Measurements from ENCODE around the gene KDM5A. TPM values are rescaled to one million over a fixed set of nuclear protein-coding genes. Genes with fewer than 3 reads are reported as not detected.

The KDM5A gene
- total and polyA plus RNA-seq, 3 donors from 2014 or later, result 41.7 to 127 (median 113) TPM

- H3K27me3 ChIP-seq, result no peaks in the 10 kb centered on the region
- 47 to 70% methylated on average over 7 of the region's 7 CpGs for WGBS, 2 donors
- intact Hi-C loops (cut with DNase I; ENCODE audit: low total_unique reads), result no loop called here
- no peak for DNase-seq
- H3K9me3 ChIP-seq, result no peaks in the 10 kb centered on the region
- H3K36me3 ChIP-seq (ENCODE audit: low read depth, missing control alignments), result no peaks in the 10 kb centered on the region
- no peaks in the 10 kb centered on the region for H3K4me1 ChIP-seq
- H3K4me3 ChIP-seq, result no peak within 1 kb of the TSS
- no peak within 1 kb of the TSS for H3K27ac ChIP-seq
- TF ChIP-seq CTCF (IDR thresholded peaks at IDR 0.05), result no peak
- no peak for TF ChIP-seq POLR2A (IDR thresholded peaks at IDR 0.05)
Measured at GRCh38 chr12:262817-263216, 126.3 kb downstream of the KDM5A start, which contains the start of gene SLC6A13. Gene SLC6A13, minus strand, starts transcription at chr12:262836. Its CDS starts 2,784 bp downstream, at chr12:260052.

GRCh38 chr12:262113-262512 lies 127.0 kb downstream of the KDM5A start:
- intact Hi-C loops (cut with DNase I; ENCODE audit: low total_unique reads), result no loop called here
- TF ChIP-seq CTCF (IDR thresholded peaks at IDR 0.05) (no peak), POLR2A (IDR thresholded peaks at IDR 0.05) (no peak)
- H3K27me3 ChIP-seq, result no peaks in the 10 kb centered on the region

GRCh38 chr12:257521-258321 lies 131.4 kb downstream of the KDM5A start:
- Histone ChIP-seq H3K9me3 (no peaks in the 10 kb centered on the region), H3K4me1 (no peaks in the 10 kb centered on the region), H3K4me3 (no peak overlapping the region), H3K27ac (no peak overlapping the region), H3K36me3 (ENCODE audit: low read depth, missing control alignments) (no peaks in the 10 kb centered on the region), H3K27me3 (no peaks in the 10 kb centered on the region)
- TF ChIP-seq CTCF (IDR thresholded peaks at IDR 0.05), result no peak
- 82 to 89% methylated on average over 14 of the region's 14 CpGs for WGBS, 2 donors
- intact Hi-C loops (cut with DNase I; ENCODE audit: low total_unique reads), result no loop called here
- DNase-seq, result no peak

More at GRCh38 chr12:262113-262512, 127.0 kb downstream of the KDM5A start:
- Histone ChIP-seq H3K36me3 (ENCODE audit: low read depth, missing control alignments) (no peaks in the 10 kb centered on the region), H3K4me1 (no peaks in the 10 kb centered on the region), H3K27ac (no peak overlapping the region), H3K9me3 (no peaks in the 10 kb centered on the region), H3K4me3 (no peak overlapping the region)
- no peak for DNase-seq

- Histone ChIP-seq H3K27me3 (no peaks in the 10 kb centered on the region), H3K36me3 (ENCODE audit: low read depth, missing control alignments) (no peaks in the 10 kb centered on the region), H3K9me3 (no peaks in the 10 kb centered on the region), H3K4me1 (no peaks in the 10 kb centered on the region), H3K27ac (no peak overlapping the region), H3K4me3 (no peak overlapping the region)
- no peak for DNase-seq
- intact Hi-C loops (cut with DNase I; ENCODE audit: low total_unique reads), result no loop called here
- no peak for TF ChIP-seq CTCF (IDR thresholded peaks at IDR 0.05)
- no peak for TF ChIP-seq POLR2A (IDR thresholded peaks at IDR 0.05)
- 82 to 89% methylated on average over 3 of the region's 3 CpGs for WGBS, 2 donors
Measured at GRCh38 chr12:256958-257357, 132.2 kb downstream of the KDM5A start.

GRCh38 chr12:256225-256624 lies 132.9 kb downstream of the KDM5A start:
- no peaks in the 10 kb centered on the region for H3K9me3 ChIP-seq
- no peaks in the 10 kb centered on the region for H3K36me3 ChIP-seq (ENCODE audit: low read depth, missing control alignments)
- intact Hi-C loops (cut with DNase I; ENCODE audit: low total_unique reads), result no loop called here
- no peaks in the 10 kb centered on the region for H3K4me1 ChIP-seq
- DNase-seq, result no peak
- H3K4me3 ChIP-seq, result no peak overlapping the region
- TF ChIP-seq CTCF (IDR thresholded peaks at IDR 0.05) (no peak), POLR2A (IDR thresholded peaks at IDR 0.05) (no peak)
- H3K27ac ChIP-seq, result no peak overlapping the region
- WGBS, 2 donors, result 94 to 100% methylated on average over 6 of the region's 6 CpGs
- no peaks in the 10 kb centered on the region for H3K27me3 ChIP-seq
